ENCODE results near the gene KIF26B. TPM values are rescaled to one million over a fixed set of nuclear protein-coding genes. Genes with fewer than 3 reads are reported as not detected.

Gene KIF26B
- total RNA-seq, 2 donors from 2014 or later, result 0.78 to 4.6 TPM

- DNase-seq (no peak), ATAC-seq (no peak)
- no peaks in the 10 kb centered on the region for H3K36me3 ChIP-seq (replicated peaks in 1 of 2; ENCODE audit: insufficient read depth in 1 of 2, low read depth in 2 of 2)
- no peaks in the 10 kb centered on the region for H3K27me3 ChIP-seq
- intact Hi-C loops (cut with DNase I), result no loop called here
- no peak for TF ChIP-seq CTCF (IDR thresholded peaks at IDR 0.05)
- no peak for TF ChIP-seq POLR2A (IDR thresholded peaks at IDR 0.05)
- 67 to 68% methylated on average over 7 of the region's 7 CpGs for WGBS, 2 donors
- H3K4me1 ChIP-seq, result no peaks in the 10 kb centered on the region
- no peaks in the 10 kb centered on the region for H3K9me3 ChIP-seq
- no peak overlapping the region for H3K27ac ChIP-seq
- no peak overlapping the region for H3K4me3 ChIP-seq
These were observed 17.2 kb downstream of the KIF26B start for GRCh38 chr1:245172026-245172425.

- Histone ChIP-seq H3K27me3 (no peaks in the 10 kb centered on the region), H3K9me3 (no peaks in the 10 kb centered on the region), H3K4me3 (no peak overlapping the region), H3K4me1 (no peaks in the 10 kb centered on the region), H3K27ac (no peak overlapping the region), H3K36me3 (replicated peaks in 1 of 2; ENCODE audit: insufficient read depth in 1 of 2, low read depth in 2 of 2) (no peaks in the 10 kb centered on the region)
- intact Hi-C loops (cut with DNase I), result no loop called here
- DNase-seq, result no peak
- WGBS, 2 donors, result 96 to 97% methylated on average over 2 of the region's 2 CpGs
- TF ChIP-seq POLR2A (IDR thresholded peaks at IDR 0.05) (no peak), CTCF (IDR thresholded peaks at IDR 0.05) (no peak)
- no peak for ATAC-seq
These were observed 18.0 kb downstream of the KIF26B start for GRCh38 chr1:245172829-245173228.

- peak in 1 of 4 donors; percentile 9 for DNase-seq
- no peak for TF ChIP-seq CTCF (IDR thresholded peaks at IDR 0.05)
- TF ChIP-seq POLR2A (IDR thresholded peaks at IDR 0.05), result no peak
- intact Hi-C loops (cut with DNase I), result no loop called here
- WGBS, 2 donors, result 44 to 49% methylated on average over 21 of the region's 21 CpGs
- Histone ChIP-seq H3K27me3 (no peaks in the 10 kb centered on the region), H3K9me3 (no peaks in the 10 kb centered on the region), H3K4me1 (no peaks in the 10 kb centered on the region), H3K4me3 (no peak overlapping the region), H3K27ac (no peak overlapping the region), H3K36me3 (replicated peaks in 1 of 2; ENCODE audit: insufficient read depth in 1 of 2, low read depth in 2 of 2) (no peaks in the 10 kb centered on the region)
- peak; percentile 38 for ATAC-seq
These were observed 18.8 kb downstream of the KIF26B start for GRCh38 chr1:245173446-245174211.

DNA sequence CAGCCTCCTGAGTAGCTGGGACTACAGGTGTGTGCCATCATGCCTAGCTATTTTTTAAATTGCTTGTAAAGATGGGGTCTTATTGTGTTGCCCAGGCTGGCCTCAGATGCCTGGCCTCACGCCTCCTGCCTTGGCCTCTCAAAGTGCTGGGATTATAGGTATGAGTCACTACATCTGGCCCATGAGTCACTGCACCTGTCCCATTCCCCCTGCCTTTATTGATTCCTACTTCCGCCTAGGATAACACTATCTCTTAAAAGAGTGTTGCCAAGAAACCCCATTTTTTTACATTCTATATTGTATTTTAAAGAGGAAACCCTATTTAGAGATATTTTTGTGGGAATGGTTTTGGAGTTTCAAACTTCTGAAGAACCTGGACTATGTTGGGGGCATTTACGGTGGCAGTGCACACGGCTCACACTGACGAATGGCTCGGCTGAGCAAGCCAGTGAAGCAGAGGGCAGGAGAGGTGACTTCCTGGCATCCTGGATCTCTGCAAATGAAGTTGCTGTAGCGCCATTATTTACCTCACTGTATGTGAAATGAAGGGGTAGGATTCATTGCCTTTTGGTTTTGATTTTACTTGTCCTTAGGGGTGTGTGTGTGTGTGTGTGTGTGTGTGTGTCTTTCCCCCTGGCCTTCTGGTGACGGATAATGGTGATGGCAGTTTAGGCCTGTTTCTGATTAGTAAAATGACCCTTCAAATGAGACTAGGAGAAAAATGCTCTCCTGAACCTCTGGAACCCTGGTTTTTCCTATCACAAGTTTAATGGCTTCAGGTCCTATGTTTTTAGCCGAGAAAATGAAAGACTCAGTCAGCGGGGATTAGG is 22.5 kb downstream of the KIF26B start:
- no peaks in the 10 kb centered on the region for H3K9me3 ChIP-seq
- 74 to 83% methylated on average over 10 of the region's 10 CpGs for WGBS, 2 donors
- intact Hi-C loops (cut with DNase I), result no loop called here

More for the DNA sequence above, 22.5 kb downstream of the KIF26B start:
- H3K27ac ChIP-seq, result no peak overlapping the region
- TF ChIP-seq POLR2A (IDR thresholded peaks at IDR 0.05) (no peak), CTCF (IDR thresholded peaks at IDR 0.05) (no peak)
- H3K27me3 ChIP-seq, result no peaks in the 10 kb centered on the region
- no peak overlapping the region for H3K4me3 ChIP-seq
- DNase-seq (peak in 2 of 4 donors; percentile 38 to 45), ATAC-seq (peak; percentile 77)
- no peaks in the 10 kb centered on the region for H3K36me3 ChIP-seq (replicated peaks in 1 of 2; ENCODE audit: insufficient read depth in 1 of 2, low read depth in 2 of 2)
- no peaks in the 10 kb centered on the region for H3K4me1 ChIP-seq

Measured in body of pancreas (tissue), 4 donors.